CD4-positive, alpha-beta T cell treated with Interferon gamma for 1 hour (primary cell): Measurements from ENCODE around the gene NKAIN4.
"Not testable (repeated sequence)": the region's sequence is repeated elsewhere in the genome, so short reads cannot be mapped to it uniquely, and the experiment has no call there.

ENCODE experiments used
- DNase-seq: peaks from one replicate; pipeline ENCODE4 v3.0.0-alpha.2; 2020

Gene NKAIN4

DNA sequence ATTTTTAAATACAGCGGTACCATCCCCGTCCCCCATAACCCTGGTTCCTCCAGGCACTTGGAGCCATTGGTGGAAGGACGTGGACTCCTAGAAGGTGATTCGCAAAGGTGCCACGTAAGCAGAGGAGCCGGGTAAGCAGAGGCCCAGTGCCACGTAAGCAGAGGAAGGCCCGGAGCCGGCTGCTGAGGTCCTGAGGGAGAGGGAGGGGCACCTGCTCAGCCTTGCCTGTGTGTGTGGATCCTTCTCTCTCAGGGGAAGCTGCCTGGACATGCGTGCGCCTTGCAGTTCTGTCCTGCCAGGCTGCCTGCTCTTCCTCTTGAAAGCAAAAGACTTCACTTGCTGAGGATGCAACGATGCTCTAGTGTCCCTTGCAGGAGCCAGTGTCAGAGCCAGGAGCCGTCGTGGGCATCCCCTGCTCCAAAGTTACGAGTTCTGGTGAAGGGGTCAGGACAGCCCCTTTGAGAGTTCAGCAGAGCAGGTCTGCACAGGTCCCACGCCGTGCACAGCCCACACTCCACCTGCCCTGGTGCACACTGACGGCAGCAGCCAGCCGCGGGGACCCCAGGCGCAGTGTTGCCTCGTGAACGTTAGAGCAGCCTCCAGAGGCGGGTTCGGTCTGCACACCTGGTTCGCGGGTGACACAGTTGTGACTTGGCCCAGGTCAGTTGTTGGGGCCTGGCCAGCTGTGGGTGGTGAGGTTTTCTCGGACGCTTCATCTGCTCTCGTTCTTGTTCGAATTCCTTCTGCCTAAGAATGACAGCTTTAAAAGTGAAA lies 1.9 kb upstream of the NKAIN4 start:
- no peak for DNase-seq

DNA sequence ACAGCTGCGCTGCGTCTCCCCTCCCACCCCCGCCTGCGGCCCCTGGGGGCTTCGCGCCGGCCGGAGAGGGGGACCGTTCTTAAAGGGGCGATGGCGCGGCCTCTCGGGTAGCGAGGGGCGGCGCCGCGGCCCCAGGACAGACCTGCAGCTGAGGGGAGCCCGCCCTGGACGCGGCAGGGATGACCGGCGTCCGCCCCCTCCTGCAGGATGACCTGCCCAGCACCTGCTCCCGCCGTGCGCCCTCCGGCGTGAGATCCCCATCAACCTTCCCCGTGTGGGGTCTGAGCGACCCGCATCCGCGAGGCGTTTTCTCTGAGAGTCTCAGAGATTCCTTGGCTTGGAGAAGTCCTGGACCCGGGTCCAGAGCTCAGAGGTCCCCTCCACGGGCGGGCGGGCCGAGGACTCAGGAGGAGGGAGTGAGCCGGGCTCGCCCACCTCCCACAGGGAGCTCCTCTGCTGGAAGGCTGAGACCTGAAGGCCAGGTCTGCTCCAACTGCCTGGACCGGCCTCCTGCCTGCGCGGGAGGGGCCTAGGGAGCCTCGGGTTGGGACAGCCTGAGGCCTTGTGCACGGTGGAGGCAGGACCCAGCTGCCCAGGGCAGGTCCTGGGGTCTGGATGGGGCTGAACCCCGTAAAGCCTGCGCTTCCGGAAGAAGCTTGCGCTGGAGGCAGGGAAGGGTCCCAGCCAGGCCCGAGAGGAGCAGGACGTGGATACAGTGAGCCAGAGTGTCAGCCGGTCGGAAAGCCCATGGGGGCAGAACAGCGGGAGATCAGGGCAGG lies 532 bp upstream of the NKAIN4 start:
- DNase-seq: no peak

DNA sequence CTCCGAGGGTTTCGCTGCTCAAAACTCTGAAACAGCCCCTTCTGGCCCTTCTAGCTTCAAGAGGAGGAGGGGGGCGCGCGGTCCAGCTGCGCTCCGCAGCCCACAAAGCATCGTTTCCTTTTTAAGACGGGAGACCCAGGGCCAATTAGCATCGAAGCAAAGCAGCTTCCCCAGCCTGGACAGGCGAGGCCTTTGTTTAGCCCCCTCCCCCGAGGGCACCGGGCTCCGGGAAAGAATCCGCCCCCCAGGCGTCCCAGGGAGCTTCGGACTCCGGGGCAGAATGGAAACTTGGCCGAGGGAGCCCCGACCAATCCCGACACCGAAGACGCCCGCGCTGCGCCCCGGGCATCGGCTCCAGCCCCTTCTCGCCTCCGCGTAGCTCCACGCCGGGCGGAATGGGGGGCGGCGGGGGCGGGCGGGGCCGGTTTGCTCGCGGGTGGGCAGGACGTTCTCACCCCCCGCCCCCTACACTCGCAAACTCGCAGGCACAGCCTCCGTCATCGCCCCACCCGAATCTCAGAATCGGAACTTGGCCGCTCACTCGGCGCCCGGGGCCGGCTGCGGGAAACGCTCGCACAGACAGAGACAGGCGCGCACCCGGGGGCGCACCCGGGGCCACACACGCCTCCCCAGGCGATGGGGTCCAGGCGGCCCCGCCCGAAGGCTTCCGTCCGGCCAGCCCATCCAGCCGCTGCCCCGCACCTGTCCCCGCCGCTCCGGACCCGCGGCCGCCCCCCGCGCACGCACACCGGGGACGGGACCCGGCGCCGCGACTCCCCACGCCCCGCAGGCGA lies 628 bp downstream of the NKAIN4 start:
- DNase-seq: no peak

DNA sequence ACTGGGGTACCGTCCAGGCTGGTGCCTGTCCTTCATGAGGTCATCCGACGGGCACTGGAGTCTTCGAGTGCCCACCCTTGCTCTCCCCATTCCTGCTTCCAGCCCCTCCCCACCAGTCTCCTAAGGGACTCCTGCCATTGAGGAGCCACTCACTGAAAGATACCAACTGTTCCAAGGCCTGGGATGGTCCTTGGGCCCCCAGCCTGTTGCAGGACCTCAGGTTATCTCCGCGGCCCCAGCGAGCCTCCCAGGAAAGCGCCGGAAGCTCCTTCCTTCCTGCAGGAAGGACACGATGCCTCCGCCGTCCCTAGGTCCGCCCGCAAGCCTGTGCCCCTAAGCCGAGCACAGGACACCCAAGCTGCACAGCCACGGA lies 1.2 kb downstream of the NKAIN4 start:
- no peak for DNase-seq

DNA sequence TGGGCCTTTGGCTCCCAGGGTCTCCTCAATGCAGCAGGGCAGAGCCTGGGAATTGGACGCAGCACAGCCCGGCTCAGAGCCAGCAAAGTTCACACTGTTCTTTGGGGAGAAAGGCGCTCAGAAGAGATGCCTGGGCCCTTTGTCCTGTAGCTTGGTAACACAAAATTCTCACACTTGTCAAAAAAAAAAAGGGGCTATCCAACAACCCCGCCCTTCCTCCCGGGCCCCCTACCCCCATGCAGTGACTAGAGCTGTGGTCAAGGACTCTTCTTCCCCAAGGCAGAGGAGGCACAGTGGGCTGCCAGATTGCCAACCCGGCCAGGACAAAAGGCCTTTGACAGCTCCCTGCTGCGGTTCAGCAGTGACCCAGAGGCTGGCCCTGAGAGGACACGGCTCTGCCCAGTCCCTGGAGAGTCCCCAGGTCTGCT lies 2.0 kb downstream of the NKAIN4 start:
- no peak for DNase-seq

DNA sequence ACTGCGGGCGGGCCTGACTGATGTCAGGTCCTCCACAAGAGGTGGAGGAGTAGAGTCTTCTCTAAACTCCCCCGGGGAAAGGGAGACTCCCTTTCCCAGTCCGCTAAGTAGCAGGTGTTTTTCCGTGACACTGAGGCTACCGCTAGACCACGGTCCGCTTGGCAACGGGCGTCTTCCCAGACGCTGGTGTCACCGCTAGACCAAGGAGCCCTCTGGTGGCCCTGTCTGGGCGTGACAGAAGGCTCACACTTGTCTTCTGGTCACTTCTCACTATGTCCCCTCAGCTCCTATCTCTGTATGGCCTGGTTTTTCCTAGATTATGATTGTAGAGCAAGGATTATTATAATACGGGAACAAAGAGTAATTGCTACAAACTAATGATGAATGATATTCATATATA lies 2.9 kb downstream of the NKAIN4 start:
- DNase-seq: not testable (repeated sequence)

DNA sequence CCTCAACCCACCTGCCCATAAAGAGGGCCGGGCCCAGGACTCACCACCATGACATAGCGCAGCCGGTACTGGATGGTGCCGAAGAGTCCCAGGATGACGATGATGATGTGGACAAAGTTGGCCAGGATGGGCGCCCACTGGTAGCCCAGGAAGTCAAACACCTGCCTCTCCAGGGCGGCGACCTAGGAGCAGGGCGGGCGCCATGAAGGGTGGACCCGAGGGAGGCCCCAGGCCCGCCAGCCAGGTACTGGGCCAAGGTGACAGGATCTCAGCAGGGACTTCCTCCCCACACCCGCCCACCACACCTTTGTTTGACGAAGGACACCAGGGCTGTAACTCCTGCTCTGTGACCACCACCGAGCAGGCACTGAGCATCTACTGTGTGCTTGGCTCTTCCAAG lies 4.4 kb downstream of the NKAIN4 start:
- no peak for DNase-seq

DNA sequence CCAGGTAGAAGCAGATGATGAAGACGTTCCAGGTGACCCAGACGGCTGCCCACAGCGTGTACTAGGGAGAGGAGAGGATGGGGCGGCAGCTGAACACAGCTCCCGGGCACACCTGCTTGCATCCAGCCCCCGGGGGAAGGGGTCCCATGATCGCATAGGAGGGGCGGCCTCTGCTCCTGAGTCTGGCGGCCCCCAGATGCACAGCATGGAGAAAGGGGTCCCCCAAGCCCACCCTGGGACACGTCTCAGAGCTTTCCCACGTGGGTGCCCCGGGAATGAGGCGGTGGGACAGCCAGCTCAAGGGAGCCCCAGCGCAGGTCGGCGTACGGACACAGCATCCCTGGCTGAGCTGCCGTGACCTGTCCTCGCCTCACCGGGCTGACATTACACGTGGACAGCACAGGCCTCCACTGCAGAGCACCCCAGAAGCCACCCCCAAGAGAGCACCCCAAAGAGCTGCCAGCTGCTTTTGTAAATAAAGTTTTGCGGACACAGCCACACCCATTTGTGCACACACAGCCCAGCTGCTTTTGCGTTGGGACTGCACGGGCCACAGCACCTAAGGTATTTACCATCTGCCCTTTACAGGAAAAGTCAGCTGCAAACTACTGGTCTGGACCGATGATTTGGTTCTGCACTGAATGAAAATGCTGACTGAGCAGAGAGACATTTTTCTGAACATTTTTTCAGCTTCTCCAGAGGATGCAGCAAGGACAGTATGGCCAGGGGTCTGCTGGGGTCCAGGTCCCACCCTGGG lies 5.2 kb downstream of the NKAIN4 start:
- DNase-seq: no peak

DNA sequence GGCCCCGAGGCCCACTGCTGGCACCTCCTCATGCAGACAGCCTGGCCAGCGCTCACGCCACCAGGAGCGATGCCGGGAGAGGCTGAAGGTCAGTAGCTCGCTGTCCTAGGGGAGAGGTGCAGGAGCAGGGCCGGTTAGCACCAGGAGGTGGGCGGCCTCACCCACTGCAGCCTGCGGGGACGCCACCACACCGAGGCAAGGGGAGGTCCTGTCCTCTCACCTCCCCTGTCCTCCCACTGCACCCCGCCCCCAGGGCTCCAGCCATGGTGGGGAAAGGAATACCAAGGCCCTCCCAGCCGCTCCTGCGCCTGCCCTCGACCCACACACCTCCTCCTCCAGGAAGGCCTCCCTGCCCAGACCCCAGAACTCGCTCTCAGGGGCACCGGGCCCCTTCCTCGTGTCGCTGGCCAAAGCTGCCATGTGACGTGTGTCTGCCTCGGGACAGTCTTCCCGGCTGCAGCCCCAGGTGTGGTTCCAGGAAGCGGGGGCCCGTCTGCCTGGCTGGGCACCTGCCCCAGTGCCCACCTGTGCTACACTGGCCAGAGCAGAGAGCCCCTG lies 6.5 kb downstream of the NKAIN4 start:
- no peak for DNase-seq

DNA sequence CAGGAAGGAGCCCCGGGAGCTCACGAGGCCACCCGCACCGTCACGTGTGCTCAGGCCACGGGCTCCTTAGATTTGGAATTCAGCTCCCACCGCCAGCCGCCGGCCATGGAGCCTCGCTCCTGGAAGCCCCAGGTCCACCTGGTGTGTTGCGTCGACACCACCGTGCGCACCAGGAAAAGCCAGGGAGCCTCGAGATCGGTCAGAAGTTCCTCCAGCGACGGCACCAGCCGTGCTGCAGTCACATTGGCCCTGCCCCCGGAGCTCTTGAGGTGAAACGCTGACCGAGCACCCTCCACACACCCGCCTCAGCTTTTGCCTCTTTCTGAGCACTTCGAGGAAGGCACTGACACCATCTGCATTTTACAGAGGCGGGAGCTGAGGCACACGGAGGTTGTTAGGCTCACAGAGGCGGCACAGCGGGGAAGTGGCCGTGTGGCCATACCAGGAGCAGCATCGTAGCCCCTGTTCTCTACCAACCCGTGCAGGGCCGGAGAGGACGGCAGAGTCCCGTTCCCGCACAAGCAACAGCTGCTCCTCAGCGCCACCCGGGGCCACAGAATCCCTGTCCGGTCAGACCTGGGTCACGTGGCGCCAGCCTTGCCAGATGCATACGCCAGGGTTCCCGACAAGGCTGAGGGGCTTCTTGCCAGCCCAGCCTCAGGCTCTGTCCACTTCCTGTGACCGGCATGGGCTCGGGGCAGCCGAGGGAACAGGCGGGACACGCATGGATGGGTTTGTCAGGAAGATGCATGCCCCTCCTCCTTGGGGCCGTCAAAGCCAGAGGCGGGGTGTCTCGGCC lies 7.6 kb downstream of the NKAIN4 start:
- DNase-seq: no peak

DNA sequence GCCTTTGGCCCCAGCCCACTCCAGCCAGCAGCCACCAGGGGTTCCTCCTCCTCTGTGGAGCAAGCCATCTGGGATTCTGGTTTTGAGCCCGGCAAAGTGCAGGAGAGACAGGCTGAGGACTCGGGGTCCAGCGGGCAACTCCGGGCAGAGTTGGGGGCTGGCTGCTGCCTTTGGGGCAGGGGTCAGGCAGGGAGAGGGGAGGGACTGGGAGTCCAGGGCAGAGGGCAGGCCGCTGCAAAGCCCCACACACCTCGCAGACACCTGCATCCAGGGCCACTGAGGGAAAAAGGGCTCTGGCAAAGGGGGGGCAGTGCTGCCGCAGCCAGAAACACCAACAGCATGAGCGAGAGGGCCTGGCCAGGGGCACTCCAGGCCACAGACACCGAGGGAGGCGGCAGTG lies 9.8 kb downstream of the NKAIN4 start:
- no peak for DNase-seq

DNA sequence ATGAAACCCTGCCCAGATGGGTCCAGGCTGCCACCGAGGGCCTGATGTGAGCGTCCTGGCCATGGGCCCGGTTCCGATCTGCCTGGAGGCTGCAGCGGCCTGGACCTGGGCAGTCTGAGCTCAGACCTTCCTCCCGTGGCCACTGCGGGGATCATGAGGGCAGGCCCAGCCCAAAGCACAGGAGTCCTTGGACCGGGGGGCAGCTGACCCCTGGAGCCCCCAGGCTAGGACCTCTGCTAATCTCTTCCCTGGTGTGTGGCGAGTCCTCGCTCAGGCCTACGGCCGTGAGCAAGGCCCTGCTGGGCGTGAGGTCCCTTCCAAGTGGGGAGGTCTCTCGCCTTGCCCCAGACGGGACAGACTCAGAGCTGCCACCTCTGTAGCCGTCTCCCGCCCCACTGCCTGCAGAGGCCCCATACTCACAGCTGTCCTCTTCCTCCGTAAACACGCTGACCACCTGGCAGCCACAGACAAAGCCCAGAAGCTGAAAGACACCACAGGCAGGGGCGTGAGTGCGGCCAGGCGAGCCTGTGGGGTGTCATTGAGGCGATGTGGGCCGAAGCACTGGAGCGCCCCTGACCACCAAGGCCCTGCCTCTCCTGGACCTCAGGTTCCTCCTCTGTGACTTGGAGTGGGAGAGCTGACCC lies 10.5 kb downstream of the NKAIN4 start:
- no peak for DNase-seq

DNA sequence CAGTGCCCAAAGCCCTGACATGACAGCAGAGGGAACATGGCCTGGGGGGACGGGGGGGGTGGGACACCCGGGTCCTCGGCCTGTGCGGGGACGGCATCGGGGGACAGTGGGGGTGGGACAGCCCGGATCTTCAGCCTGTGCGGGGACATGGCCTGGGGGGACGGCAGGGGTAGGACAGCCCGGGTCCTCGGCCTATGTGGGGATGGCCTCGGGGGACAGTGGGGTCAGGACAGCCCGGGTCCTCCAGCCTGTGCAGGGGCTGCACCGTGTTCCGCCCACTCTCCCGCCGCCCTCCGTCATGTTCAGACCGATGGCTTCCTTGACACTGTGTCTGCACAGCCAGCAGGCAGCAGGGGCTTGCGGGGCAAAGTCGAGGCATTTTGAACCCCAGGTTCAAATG lies 11.5 kb downstream of the NKAIN4 start:
- no peak for DNase-seq

DNA sequence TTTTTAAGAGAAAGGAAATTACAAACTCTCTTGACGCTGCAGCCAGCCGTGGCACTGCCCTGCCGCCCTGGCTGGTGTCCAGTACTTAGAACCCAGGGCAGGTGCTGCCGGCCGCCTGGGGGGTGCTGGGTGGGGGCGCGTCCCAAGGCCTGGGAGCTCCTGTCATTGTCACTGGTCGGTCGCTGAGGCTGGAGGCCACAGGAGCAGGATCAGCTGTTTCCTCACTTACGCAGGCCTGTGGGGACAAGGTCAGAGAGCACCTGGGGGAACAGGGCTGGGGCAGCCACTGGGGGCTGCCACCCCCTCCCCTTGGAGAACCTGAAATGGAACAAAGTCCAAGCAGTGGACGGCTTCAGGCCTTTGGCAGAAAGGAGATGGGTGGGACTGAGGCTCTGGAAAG lies 13.0 kb downstream of the NKAIN4 start:
- DNase-seq: no peak

DNA sequence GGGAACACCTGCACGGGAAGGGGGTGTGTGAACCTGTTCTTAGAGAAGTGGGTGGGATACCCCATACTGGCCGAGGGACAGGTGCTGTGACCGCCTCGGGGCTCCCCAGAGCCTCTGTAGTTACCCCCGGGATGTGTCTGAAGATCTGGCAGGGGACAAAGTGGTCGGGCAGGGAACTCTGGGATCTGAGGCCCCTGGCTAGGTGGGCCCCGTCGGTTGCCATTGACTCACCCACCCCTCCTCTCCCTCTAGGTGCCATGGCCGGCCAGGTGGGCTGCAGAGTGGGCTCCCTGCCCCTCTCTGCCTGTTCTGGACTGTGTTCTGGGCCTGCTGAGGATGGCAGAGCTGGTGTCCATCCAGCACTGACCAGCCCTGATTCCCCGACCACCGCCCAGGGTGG lies 14.3 kb downstream of the NKAIN4 start:
- DNase-seq: no peak

DNA sequence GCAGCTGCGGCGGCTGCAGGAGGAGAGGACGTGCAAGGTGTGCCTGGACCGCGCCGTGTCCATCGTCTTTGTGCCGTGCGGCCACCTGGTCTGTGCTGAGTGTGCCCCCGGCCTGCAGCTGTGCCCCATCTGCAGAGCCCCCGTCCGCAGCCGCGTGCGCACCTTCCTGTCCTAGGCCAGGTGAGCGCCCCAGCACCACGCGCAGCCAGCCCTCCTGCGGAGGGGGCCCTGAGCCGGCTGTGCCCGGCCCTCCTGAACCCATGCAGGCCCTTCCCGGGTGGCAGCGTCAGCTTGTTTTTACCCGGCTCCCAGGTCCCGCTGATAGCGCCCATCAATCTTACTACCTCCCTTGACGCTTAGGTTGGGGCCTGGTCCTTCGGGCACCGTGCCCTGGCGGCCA lies 14.8 kb downstream of the NKAIN4 start:
- DNase-seq: no peak

DNA sequence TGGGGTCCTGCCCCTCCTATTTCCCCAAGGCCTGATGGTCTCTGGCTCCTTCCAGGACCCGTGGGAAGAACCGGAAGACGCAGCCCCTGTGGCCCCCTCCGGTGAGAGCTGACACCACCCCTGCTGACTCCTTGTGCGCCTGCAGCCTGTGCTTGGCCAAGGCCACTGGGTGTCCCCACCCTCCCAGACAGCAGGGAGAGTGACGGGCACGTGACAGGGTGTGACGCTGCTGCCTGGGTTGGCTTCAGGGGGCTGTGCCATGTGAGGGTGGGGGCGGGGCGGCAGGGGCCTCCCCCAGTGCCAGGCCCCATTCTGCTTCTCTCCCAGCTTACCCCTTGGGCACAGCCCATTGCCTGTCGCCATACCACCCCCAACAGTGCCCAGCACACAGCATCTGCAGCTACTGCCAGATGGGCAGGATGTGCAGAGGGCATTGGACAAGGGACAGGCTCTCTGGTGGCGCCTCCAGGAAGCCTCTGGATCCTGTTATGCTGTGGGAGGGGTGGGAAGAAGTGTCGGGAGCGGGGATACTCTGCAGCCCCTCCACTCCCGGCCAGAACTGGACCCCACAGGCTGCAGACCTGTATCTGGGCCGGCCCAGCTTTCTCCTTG lies 15.6 kb downstream of the NKAIN4 start:
- no peak for DNase-seq

DNA sequence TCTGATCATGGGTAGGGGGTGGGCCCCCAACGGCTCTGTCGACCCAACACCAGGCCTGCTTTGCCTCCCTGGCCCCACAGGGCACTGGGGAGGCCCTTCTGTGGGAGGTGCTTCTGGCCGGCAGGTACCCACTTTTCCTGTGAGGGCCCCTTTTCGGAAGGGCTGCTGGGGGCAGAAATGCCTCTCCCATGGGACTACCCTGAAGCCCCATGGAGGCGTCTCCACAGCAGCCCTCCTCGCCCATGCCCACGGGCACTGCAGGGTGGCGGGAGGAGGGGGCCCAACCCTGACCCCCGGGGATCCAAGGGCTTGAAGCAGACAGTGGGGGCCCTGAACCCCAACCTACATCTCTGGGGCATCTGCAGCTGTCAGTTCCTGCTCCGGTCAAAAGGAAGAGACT lies 16.2 kb downstream of the NKAIN4 start:
- DNase-seq: no peak

DNA sequence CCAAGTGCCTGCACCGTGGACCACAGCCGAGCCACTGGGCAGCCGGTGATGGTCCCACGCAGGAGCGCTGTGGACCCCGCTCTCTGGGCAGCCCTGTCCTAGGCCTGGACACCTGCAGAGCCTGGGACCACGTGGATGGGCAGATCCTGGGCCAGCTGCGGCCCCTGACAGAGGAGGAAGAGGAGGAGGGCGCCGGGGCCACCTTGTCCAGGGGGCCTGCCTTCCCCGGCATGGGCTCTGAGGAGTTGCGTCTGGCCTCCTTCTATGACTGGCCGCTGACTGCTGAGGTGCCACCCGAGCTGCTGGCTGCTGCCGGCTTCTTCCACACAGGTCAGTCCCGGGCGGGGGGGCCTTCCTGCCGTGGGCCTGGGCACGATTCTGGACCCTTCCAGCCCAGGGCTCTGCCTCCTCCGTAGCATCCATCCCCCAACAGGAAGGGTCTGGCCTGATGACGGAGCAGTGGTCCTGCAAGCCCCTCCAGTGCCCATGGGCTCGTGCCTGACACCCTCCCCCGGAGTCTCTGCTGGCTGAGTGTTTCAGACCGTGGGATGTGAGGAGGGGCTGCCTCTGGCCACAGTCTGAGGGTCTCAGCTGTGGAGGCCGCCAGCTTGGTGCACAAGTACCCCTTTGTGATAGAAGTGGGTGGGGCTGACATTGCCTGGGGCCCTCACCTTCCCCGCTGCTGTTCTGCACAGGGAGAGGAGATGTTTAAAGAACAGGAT lies 18.0 kb downstream of the NKAIN4 start:
- DNase-seq: no peak

DNA sequence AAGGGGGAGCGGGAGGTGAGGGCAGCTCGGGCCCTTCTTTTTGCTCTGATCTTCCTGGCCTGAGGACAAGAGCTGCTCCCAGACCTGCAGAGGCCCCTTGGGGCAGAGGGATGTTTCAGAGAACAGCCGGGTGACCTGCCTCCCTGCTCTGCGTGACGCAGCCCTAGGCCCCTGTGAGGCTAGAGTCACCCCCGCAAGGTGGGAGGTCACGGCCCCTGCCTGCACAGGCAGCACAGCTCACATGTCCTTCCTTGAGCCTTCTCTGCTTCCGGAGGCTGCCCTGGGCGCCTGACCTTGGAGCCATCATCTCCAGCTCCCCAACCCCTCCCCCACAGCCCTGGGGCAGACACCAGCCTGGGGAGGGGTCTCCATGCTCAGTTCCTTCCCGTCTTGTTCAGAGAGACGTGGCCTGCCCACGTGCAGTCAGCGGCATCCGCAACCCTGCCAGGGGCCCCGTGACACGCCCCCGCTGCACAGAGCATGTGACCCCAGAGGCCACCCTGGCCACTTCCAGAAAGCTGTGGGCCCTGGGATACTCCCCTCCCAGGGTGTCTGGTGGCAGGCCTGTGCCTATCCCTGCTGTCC lies 18.8 kb downstream of the NKAIN4 start, which contains the start of gene BIRC7:
TSS of gene BIRC7 (plus strand) at position 507 of the 585 bp plus-strand sequence. CDS start 192 bp downstream, outside the sequence.
- no peak for DNase-seq
